ENCODE results near the gene INF2.

DNA sequence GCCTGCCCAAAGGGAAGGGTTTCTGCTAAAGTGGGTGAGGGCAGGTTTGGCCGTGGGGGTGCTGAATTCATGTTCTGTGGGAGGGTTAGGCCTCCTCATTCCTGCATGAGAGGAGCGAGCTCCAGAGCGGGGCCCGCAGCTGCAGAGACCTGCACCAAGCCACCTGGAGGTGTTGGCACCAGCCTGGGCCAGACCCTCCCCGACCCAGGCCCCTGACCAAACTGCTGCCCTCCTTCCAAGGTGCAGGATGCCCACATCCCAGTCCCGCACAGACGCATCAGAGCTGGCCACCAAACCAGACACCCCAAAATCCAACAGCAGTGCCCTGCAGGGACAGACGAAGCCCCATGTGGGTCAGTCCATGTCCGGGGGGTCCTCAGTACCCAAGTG, 45.2 kb downstream of the INF2 start:
- TF ChIP-seq CTCF (IDR thresholded peaks at IDR 0.05) (no peak), POLR2A (IDR thresholded peaks at IDR 0.05) (no peak)

All from right lobe of liver (tissue), 4 donors.